ENCODE results near the gene RDH16.
"Not testable (repeated sequence)": the region's sequence is repeated elsewhere in the genome, so short reads cannot be mapped to it uniquely, and the experiment has no call there.

Gene RDH16

GRCh38 chr12:56979628-56980027, 22.2 kb upstream of the RDH16 start:
- Histone ChIP-seq H3K4me3 (ENCODE audit: low read length, poor library complexity, severe bottlenecking) (no peak overlapping the region), H3F3A (ENCODE audit: low read depth) (no peaks in the 10 kb centered on the region), H3K9me2 (replicated peaks; ENCODE audit: low read depth, low read length) (no peaks in the 10 kb centered on the region), H4K20me1 (ENCODE audit: insufficient read depth, low read length, poor library complexity, severe bottlenecking) (no peaks in the 10 kb centered on the region), H3K9me3 (ENCODE audit: insufficient read depth, low read depth, low read length) (no peaks in the 10 kb centered on the region), H3K27me3 (ENCODE audit: insufficient read depth, low read length, poor library complexity, severe bottlenecking) (no peaks in the 10 kb centered on the region), H3K4me2 (ENCODE audit: low read depth, low read length, poor library complexity, severe bottlenecking) (no peak overlapping the region), H3K9ac (ENCODE audit: low read depth, low read length, poor library complexity, severe bottlenecking) (no peak overlapping the region), H3K4me1 (ENCODE audit: insufficient read depth, low read length, poor library complexity, severe bottlenecking) (no peaks in the 10 kb centered on the region), H3K36me3 (ENCODE audit: insufficient read depth, low read length) (no peaks in the 10 kb centered on the region), H2AFZ (ENCODE audit: low read length) (no peak overlapping the region), H3K79me2 (ENCODE audit: insufficient read depth, low read length) (no peaks in the 10 kb centered on the region)
- no peak for TF ChIP-seq CTCF (conservative IDR thresholded peaks at IDR 0.05; ENCODE audit: low read length)

GRCh38 chr12:56978397-56979138, 21.2 kb upstream of the RDH16 start:
- Histone ChIP-seq H3K9me2 (replicated peaks; ENCODE audit: low read depth, low read length) (no peaks in the 10 kb centered on the region), H3K9me3 (ENCODE audit: insufficient read depth, low read depth, low read length) (no peaks in the 10 kb centered on the region), H3K4me2 (ENCODE audit: low read depth, low read length, poor library complexity, severe bottlenecking) (no peak overlapping the region), H3F3A (ENCODE audit: low read depth) (no peaks in the 10 kb centered on the region), H3K4me1 (ENCODE audit: insufficient read depth, low read length, poor library complexity, severe bottlenecking) (no peaks in the 10 kb centered on the region), H3K79me2 (ENCODE audit: insufficient read depth, low read length) (no peaks in the 10 kb centered on the region), H3K27me3 (ENCODE audit: insufficient read depth, low read length, poor library complexity, severe bottlenecking) (no peaks in the 10 kb centered on the region), H3K9ac (ENCODE audit: low read depth, low read length, poor library complexity, severe bottlenecking) (no peak overlapping the region), H3K36me3 (ENCODE audit: insufficient read depth, low read length) (no peaks in the 10 kb centered on the region), H3K4me3 (ENCODE audit: low read length, poor library complexity, severe bottlenecking) (no peak overlapping the region), H4K20me1 (ENCODE audit: insufficient read depth, low read length, poor library complexity, severe bottlenecking) (no peaks in the 10 kb centered on the region), H2AFZ (ENCODE audit: low read length) (no peak overlapping the region)
- no peak for TF ChIP-seq EZH2phosphoT487 (IDR thresholded peaks at IDR 0.05; ENCODE audit: borderline replicate concordance)

GRCh38 chr12:56977361-56977760, 20.0 kb upstream of the RDH16 start:
- not testable (repeated sequence) for H3K4me1 ChIP-seq (ENCODE audit: insufficient read depth, low read length, poor library complexity, severe bottlenecking); H4K20me1 ChIP-seq (ENCODE audit: insufficient read depth, low read length, poor library complexity, severe bottlenecking); H3K79me2 ChIP-seq (ENCODE audit: insufficient read depth, low read length); H3K9ac ChIP-seq (ENCODE audit: low read depth, low read length, poor library complexity, severe bottlenecking); H3K9me2 ChIP-seq (replicated peaks; ENCODE audit: low read depth, low read length); H3K27me3 ChIP-seq (ENCODE audit: insufficient read depth, low read length, poor library complexity, severe bottlenecking); H3K4me3 ChIP-seq (ENCODE audit: low read length, poor library complexity, severe bottlenecking); H3K9me3 ChIP-seq (ENCODE audit: insufficient read depth, low read depth, low read length); H3K4me2 ChIP-seq (ENCODE audit: low read depth, low read length, poor library complexity, severe bottlenecking); H3K36me3 ChIP-seq (ENCODE audit: insufficient read depth, low read length); H2AFZ ChIP-seq (ENCODE audit: low read length); H3F3A ChIP-seq (ENCODE audit: low read depth)

GRCh38 chr12:56974224-56974623, 16.8 kb upstream of the RDH16 start:
- H3K9me2 ChIP-seq (replicated peaks; ENCODE audit: low read depth, low read length); H3K36me3 ChIP-seq (ENCODE audit: insufficient read depth, low read length); H3K9me3 ChIP-seq (ENCODE audit: insufficient read depth, low read depth, low read length); H3K4me1 ChIP-seq (ENCODE audit: insufficient read depth, low read length, poor library complexity, severe bottlenecking); H3K9ac ChIP-seq (ENCODE audit: low read depth, low read length, poor library complexity, severe bottlenecking); H3K4me2 ChIP-seq (ENCODE audit: low read depth, low read length, poor library complexity, severe bottlenecking); H3K27me3 ChIP-seq (ENCODE audit: insufficient read depth, low read length, poor library complexity, severe bottlenecking); H2AFZ ChIP-seq (ENCODE audit: low read length); H4K20me1 ChIP-seq (ENCODE audit: insufficient read depth, low read length, poor library complexity, severe bottlenecking); H3K79me2 ChIP-seq (ENCODE audit: insufficient read depth, low read length); H3K4me3 ChIP-seq (ENCODE audit: low read length, poor library complexity, severe bottlenecking); H3F3A ChIP-seq (ENCODE audit: low read depth): not testable (repeated sequence)

- H3K9me2 ChIP-seq (replicated peaks; ENCODE audit: low read depth, low read length); H2AFZ ChIP-seq (ENCODE audit: low read length); H3F3A ChIP-seq (ENCODE audit: low read depth); H3K9ac ChIP-seq (ENCODE audit: low read depth, low read length, poor library complexity, severe bottlenecking); H3K9me3 ChIP-seq (ENCODE audit: insufficient read depth, low read depth, low read length); H3K4me2 ChIP-seq (ENCODE audit: low read depth, low read length, poor library complexity, severe bottlenecking); H3K4me3 ChIP-seq (ENCODE audit: low read length, poor library complexity, severe bottlenecking); H3K4me1 ChIP-seq (ENCODE audit: insufficient read depth, low read length, poor library complexity, severe bottlenecking); H3K27me3 ChIP-seq (ENCODE audit: insufficient read depth, low read length, poor library complexity, severe bottlenecking); H3K36me3 ChIP-seq (ENCODE audit: insufficient read depth, low read length); H3K79me2 ChIP-seq (ENCODE audit: insufficient read depth, low read length); H4K20me1 ChIP-seq (ENCODE audit: insufficient read depth, low read length, poor library complexity, severe bottlenecking): not testable (repeated sequence)
These were observed 11.5 kb upstream of the RDH16 start for GRCh38 chr12:56968910-56969309.

GRCh38 chr12:56965997-56966642, 8.7 kb upstream of the RDH16 start:
- not testable (repeated sequence) for H3K27me3 ChIP-seq (ENCODE audit: insufficient read depth, low read length, poor library complexity, severe bottlenecking); H3K4me1 ChIP-seq (ENCODE audit: insufficient read depth, low read length, poor library complexity, severe bottlenecking); H3F3A ChIP-seq (ENCODE audit: low read depth); H3K36me3 ChIP-seq (ENCODE audit: insufficient read depth, low read length); H3K9me2 ChIP-seq (replicated peaks; ENCODE audit: low read depth, low read length); H3K9ac ChIP-seq (ENCODE audit: low read depth, low read length, poor library complexity, severe bottlenecking); H4K20me1 ChIP-seq (ENCODE audit: insufficient read depth, low read length, poor library complexity, severe bottlenecking); H3K4me2 ChIP-seq (ENCODE audit: low read depth, low read length, poor library complexity, severe bottlenecking); H3K4me3 ChIP-seq (ENCODE audit: low read length, poor library complexity, severe bottlenecking); H2AFZ ChIP-seq (ENCODE audit: low read length); H3K9me3 ChIP-seq (ENCODE audit: insufficient read depth, low read depth, low read length); H3K79me2 ChIP-seq (ENCODE audit: insufficient read depth, low read length)

Data from Loucy (cell line).